ENCODE results near the gene TEX28.
"Not testable (repeated sequence)": the region's sequence is repeated elsewhere in the genome, so short reads cannot be mapped to it uniquely, and the experiment has no call there.

The TEX28 gene, protein sequence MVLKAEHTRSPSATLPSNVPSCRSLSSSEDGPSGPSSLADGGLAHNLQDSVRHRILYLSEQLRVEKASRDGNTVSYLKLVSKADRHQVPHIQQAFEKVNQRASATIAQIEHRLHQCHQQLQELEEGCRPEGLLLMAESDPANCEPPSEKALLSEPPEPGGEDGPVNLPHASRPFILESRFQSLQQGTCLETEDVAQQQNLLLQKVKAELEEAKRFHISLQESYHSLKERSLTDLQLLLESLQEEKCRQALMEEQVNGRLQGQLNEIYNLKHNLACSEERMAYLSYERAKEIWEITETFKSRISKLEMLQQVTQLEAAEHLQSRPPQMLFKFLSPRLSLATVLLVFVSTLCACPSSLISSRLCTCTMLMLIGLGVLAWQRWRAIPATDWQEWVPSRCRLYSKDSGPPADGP

DNA sequence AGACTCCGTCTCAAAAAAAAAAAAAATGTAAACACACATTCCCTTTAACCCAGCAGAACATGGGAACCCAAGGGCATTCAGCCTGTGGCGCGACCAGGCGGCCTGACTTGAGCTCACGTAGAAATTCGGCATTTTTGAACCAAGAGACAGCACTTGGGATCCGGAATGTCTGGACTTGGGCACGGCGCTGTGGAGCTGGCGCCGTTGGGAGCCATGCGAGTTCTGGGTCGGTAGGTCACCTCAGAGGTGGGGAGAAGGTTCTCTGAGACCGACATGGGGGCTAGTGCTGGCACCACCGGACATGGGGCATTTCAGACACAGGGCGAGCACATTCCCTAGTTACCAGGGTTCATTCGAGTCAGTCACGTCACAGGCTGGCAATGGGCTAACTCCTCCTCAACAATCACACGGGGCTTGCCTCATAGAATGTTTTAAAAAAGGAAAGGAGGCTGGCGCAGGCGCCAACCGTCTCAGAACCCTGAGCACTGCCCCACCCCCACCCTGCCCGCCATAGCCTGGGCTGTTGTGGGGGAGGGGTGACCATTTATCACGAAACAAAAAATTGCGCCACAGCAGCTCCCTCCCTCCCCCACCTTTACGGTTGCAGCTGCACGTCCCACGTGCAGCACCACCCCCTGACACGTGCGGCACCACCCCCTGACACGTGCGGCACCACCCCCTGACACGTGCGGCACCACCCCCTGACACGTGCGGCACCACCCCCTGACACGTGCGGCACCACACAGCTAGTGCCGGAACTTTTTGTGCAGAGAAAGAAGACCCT, at the start of gene TEX28:
Gene TEX28 (minus strand): TSS at position 334 of the 784 bp plus-strand sequence. CDS start 3,007 bp downstream, outside the sequence.
- DNase-seq (ENCODE audit: low read depth in 2 of 2) = no peak

DNA sequence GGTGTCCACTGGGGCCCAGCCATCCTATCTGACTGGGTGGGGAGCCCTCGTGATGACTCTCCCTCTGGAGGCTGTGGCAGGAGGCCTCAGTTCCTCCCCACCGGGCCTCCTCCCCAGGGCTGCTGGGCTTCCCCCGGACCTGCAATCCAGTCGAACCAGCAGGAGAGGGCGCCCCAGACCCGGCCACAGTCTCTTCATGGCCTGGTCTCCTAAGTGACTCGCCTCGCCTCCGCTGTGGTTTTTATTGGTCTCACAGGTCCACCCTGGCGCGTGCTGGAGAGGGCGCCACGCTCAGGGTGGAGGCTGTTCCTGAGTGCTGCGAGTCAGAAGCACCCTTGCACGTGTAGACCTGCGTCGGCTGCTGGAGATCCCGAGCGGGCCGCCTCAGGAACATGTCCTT, 48.7 kb upstream of the TEX28 start:
- DNase-seq (ENCODE audit: low read depth in 2 of 2) = not testable (repeated sequence)

DNA sequence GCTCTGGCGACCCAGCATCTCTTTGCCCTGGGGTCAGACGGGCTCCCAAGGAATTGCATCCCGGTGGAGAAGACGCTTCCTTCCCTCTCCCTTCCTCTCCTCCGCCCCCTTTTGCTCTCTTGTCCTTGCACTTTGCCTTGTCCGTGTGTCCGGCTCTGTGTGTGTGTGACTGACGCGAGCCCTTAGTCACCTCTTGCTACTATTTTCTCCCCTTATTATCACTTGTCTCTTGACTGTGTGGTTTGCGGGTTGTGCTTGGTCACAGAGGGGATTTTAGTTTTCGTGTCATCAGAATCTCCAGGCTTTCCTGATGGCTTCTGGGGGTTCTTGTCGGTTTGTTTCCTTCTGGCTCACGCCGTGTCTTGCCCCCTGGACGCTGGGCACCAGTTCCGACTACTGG, 48.1 kb upstream of the TEX28 start:
- not testable (repeated sequence) for DNase-seq (ENCODE audit: low read depth in 2 of 2)

DNA sequence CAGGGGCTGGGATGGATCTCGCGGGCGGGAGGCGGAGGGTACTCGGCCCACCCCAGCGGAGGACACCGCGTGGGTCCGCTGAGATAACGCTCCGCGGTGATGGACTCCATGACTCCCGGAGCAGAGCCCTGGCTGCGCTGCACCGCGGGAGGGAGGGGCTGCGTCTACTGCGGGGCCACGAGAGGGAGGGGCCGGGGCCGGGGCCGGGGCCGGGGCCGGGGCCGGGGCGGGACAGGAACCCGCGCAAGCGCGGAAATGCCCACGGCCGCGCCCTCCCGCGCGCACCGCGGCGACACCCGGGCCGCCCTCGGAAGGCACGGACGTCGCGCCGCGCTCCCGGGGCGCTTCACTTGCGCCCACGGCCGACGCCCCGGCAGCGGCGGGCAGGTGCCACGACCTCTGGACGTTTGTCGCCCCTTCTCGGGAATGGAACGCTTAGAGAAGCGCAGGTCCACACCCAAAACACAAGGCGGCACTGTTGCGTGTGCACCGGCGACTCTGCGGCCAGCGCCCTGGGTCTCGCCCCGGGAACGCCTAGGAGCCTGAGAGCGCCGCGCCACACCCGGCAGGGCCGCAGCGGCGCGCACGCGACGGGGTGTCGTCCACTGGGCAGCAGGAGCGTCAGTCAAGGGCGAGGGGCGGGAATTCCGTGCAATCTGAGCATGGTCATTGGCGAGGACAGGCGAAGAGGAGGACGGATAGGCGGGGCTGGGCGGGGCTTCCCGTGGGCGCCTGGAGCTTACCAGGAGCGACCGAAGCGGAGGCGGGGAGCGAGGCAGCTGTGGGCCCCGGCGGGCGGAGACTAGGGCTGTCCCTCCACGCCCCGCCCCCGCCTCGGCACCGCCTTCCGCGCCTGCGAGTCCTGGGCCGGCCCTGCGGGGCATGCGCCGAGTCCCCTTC, 46.7 kb upstream of the TEX28 start:
- not testable (repeated sequence) for DNase-seq (ENCODE audit: low read depth in 2 of 2)

DNA sequence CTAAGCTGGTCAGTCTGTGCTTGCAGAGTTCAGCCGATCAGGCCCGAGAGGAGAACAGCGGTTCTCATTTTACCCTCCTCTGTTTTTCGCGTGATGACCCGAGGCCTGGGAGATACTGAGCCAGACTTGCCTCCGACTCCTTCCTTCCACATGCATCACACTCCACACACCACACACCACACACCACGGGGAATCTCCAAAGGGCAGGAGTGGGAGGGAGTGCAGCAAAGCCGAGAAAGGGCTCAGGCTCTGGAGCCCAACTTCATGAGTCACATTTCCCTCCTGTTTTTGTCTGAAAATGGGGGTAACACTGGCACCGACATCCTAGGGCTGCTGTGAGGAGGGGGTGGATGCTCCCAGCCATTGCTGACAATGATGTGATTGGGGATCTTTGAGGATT, 39.6 kb upstream of the TEX28 start:
- DNase-seq (ENCODE audit: low read depth in 2 of 2) = no peak

DNA sequence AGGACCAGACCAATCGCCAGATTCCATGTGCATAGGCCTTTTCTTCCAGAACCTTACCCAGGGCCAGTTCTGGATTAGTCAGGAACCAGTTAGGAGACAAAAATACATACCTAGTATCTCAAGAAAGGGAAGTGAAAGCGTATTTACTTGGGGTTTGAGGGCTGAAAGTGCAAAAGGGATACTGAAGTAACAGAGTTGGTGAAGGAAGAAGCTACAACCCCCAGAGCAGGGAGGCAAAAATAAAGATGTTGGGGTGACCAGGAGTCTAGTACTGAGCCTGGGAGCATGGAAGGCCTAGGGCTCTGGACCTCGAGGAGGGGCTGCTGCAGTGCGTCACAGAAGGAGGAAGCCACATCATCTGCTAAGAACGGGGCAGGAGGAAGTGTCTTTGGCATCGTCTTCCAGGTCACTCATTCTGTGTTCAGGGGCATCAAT, 38.9 kb upstream of the TEX28 start:
- no peak for DNase-seq (ENCODE audit: low read depth in 2 of 2)

DNA sequence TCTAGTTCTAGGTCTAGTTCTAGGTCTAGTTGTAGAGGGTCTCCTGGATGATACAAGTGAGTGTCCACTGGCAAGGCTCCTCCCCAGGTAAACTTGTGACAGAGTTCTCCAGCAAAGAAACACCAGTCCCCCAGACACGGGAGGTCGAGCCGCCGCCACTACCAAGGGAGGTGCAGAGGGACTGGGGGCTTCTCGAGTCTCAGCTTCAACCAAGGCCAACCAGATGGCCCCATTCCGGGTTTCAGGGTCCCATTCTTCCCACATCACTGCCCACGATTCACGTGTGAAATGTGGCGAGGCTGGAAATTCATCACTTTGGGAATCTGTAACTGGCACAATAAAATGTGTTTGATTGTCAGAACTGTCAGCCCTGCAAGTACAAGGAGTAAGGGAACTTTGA, 38.2 kb upstream of the TEX28 start:
- no peak for DNase-seq (ENCODE audit: low read depth in 2 of 2)

DNA sequence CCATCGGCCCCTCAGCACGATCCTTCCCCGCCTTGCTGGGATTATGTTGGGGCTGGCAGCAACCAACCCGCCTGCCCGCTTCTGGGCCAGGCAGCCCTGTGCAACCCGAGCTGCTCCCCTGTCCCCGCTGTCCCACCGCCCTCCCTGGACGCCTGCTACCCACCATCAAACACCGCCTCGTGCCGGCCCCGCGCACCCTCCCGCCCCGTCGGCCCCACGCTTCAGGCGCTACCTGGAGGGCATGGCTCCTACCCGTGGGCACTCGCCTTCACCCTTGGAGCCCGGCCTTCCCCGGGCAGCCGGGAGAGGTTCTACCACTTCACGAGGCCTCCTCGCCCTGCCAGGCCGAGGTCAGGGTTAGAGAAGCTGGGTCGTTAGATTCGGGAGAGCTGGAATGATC, 37.6 kb upstream of the TEX28 start:
- DNase-seq (ENCODE audit: low read depth in 2 of 2) = no peak

DNA sequence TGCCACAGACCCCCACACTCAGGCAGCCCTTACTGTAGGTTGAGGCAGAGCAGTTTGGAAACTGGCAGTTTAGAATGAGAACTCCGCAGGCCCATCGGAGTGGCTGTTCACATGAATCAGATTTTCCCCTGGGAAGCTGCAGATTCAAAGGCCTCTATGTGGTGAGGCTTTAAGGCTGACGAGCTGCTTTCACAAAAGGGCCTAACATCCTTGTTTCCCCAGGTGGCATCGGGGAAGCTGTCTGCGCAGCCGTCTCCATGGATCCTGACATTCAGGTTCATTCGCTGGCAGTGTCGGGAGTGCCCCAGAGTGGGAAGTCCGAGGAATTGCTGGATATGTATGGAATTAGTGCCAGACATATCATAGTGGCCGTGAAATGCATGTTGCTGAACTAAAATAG, 34.4 kb upstream of the TEX28 start:
- no peak for DNase-seq (ENCODE audit: low read depth in 2 of 2)

DNA sequence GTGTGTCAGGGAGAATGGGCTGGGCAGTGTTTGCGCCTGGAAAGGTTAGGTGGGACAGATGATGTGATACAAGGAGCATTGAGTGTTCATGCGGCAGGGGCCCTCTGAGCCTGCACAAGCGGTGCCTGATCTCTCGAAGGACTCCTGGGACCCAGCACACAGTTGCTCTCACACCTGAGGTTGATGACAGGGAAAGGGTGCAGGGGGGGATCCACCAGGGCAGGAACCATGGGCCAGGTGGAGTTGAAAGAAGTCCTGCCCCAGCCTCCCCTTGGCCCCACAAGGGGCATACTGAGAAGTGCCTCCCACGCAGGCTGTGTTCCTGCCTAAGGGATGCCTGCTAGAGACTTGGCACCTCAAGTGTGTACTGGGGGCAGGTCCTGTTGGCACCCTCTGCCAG, 33.7 kb upstream of the TEX28 start:
- DNase-seq (ENCODE audit: low read depth in 2 of 2) = no peak

DNA sequence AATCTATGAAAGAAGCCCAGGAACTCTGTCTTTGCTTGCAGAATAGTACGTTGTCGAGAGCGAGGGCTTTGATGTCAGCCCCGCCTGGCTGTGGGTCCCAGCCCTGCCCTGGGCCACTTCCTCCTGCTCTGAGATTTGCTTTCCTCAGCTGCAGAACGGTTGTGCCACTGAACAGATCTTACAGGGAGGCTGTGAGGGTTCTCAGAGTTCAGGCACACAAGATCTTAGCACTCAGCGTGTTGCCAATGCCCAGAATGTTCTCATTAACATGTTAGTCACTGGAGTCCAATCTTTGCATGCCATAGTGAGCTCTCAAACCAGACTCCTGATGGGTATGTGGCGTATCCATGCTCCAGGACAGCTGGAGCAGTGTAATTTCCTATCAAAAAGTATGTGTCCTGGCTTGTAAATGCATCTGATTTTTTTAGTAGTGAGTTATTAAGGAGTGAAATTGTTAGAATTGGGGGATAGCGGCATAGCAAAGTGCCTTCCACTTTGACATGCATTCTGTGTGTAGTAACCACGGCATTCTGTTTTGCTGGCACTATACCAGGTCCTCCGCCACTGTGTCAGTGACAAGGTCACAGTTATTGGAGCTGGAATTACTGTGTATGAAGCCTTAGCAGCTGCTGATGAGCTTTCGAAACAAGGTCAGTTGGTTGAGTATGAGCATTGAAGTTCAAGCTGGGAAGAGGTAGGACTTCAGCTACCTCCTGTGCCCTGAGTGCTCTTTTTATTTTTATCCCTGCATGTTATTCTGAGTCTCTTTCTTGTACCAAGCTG, 32.3 kb upstream of the TEX28 start:
- DNase-seq (ENCODE audit: low read depth in 2 of 2) = no peak

DNA sequence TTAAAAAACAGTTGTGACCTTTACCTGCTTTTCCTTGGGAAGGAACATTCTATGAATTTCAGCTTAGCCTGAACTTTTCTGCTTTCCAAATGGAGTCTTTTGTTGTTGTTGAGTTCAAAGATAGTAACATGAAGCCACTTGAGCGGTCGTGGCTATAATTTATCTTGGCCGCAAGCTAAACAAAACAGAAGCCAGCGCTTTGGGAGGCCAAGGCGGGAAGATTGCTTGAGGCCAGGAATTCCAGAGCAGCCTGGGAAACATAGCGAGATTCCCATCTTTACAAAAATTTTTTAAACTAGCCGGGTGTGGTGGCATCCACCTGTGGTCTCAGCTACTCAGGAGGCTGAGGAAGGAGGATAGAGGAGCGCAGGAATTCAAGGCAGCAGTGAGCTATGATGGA, 30.6 kb upstream of the TEX28 start:
- no peak for DNase-seq (ENCODE audit: low read depth in 2 of 2)

DNA sequence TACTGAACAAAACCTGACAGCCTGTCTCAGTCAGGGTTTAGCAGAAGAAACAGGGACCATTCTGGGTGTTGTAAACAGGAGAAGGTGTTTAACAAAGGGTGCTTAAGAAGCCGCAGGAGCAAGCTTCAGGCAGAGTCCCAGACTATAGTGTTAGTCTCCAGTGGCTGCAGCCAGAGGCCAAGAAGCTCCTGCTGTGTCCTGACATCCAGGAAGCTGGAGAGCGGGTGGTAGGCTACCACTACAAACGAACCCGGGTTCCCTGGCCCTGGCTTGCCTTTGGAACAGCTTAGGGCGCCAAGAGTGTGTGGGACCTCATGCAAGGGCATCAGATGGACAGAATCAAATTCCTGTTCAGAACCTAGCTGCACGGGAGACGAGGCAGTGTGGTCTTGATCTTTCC, 28.6 kb upstream of the TEX28 start:
- DNase-seq (ENCODE audit: low read depth in 2 of 2) = no peak

DNA sequence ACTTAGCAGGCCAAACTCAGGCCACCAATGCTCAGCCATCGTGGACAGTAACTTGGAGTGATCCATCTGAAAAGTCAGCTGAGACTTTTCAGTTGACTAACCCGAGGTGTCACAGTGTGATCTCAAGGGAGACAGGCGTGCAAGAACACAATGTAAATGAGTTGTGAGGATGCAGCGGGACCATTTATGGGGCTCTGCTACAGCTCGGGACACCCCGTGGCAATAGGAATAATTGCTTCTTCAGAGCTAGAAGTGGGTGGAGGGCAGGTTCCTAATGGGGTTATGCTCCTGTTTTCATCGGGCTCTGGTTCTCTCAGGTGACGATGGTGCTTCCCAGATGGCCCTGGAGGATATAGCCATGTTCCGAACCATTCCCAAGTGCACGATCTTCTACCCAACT, 28.0 kb upstream of the TEX28 start:
- no peak for DNase-seq (ENCODE audit: low read depth in 2 of 2)

DNA sequence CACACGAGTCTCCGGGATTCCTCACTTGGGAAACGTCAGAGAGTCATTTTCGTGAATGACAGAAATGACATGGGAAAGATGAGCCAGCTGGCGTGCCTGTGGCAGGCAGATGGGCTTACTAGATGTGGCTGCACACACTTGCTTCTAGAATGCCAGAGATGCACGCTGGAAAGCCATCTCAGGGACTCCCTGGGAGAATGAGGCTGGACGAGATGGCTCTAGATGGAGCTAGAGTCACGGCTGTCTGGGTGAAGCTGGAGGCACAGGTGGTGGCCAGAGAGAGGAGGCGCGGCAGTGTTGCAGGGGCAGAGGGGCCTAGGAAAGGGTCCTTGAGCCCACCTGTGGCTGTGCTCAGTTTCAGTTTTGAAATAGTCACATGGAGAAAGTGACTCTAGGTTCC, 26.7 kb upstream of the TEX28 start:
- DNase-seq (ENCODE audit: low read depth in 2 of 2) = no peak

DNA sequence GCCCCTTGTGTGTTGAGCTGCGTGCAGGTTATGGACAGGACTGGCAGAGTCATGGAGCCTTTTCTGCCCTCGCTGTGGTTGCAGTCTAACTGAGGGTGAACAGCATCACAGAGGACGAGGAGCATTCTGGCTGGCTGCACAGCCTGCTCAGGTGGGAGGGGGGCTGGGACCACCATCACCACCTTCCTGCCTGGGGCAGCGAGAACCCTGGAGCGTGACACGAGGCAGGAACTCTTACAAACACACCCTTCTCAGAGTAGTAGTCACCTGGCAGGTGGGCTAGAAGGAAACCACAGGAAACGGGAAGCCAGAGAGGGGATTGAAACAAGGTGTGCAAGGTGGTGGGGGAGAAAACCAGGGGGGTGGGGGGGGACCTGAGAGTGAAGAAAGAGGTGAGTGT, 26.2 kb upstream of the TEX28 start:
- no peak for DNase-seq (ENCODE audit: low read depth in 2 of 2)

DNA sequence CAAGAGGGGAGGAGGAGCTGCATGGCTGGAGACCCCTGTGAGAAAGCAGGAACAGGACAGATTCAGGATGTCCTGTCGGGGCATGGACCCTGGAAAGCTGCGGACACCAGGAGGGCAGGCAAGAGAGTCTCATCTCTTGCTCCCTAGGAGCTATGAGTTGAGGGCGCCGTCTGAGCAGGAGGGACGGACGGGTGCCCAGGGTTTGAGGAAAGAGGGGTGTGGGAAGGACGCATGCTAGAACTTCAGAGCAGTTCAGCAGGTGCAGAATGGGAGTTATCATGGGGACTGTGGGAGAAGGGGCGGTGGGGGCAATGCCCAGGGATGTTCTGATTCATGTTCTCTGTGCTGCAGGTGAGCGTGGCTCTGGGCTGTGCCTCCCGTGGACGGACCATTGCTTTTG, 25.5 kb upstream of the TEX28 start:
- DNase-seq (ENCODE audit: low read depth in 2 of 2) = no peak

DNA sequence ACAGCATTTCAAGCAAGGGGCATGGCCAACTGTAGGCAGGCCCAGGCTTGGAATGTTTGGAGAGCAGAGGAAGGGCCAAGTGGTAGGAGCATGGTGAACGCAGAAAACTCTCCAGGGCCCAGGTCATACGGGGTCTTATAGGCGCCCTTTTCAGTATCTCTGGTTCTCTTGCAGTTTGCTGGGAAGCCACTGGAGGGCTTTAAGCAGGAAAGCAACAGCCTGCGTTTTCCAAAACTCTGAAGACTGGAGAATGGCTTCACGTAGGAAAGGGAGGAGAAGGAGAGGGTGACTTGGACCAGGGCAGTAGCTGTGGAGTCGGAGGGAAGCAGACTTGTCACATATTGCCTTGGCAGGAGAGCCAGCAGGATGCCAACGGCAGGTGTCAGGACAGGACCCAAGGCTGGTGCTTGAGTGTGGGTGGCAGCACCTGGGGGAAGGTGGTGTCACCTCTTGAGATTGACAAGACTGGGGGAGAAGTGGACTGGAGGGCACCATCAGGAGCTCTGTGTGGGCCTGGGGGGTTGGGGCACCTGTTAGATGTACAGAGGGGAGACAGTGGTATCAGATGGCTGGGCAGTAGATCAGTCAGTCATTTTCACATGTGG, 22.6 kb upstream of the TEX28 start:
- no peak for DNase-seq (ENCODE audit: low read depth in 2 of 2)

DNA sequence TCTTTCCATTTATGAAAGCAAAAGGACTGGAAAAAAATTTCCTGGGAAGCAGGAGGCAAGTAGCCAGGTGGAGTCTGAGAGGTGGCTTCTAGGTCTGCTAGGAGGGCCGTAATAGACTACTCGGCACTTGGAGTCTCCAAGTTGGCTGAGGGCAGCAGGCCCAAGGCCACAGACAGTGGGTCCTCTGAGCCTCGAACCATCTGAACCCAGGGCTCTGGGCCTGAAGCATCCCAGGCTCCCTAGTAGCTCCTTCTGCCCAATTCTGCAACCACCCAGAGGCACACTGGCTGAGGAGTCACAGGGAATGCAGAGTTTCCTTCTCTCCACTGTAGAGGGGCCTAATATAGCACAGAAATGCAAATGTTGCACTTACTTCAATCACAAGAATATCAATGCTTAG, 20.5 kb upstream of the TEX28 start:
- no peak for DNase-seq (ENCODE audit: low read depth in 2 of 2)

DNA sequence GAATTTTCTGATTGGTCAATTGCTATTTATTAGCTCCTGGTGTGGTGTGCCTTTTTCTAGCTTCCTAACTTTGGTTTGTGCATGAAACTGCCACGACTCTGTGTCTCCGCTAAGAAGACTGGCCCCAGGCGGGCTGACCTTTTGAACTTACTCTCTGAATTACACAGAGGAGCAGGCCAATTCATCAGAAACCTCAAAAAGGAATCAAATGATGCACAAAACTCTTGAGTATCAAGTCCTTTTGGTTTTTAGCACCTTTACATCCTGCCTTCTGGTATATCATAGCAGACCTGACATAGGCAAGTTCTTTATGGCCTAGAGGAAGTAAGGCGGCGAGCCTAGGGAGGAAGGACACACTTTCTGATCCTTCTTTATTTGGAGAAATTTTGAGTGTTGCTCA, 18.2 kb upstream of the TEX28 start:
- no peak for DNase-seq (ENCODE audit: low read depth in 2 of 2)

DNA sequence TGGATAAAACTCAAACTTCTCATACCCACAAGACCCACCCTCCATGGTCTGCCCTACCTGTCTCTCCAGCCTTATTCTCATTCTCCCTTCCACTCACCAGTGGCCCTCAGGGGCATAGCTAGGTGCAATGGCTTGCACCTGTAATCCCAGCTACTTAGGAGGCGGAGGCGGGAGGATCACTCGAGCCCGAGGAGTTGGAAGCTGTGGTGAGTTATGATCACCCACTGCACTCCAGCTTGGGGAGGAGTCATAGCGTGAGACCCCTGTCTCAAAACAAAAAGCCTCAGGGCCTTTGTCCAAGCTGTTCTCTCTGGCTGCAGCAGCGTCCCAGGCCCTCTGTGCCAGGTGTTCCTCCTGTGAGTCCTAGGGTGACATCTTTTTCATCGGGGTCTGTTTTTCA, 17.2 kb upstream of the TEX28 start:
- DNase-seq (ENCODE audit: low read depth in 2 of 2) = no peak
